ENCODE results near the gene CD84. TPM values are rescaled to one million over a fixed set of nuclear protein-coding genes. Genes with fewer than 3 reads are reported as not detected.

CD84 gene
- total RNA-seq, 4 donors from 2014 or later = 1.8 to 4.1 (median 3.1) TPM

GRCh38 chr1:160578525-160579191 is 638 bp downstream of the CD84 start:
- no peak overlapping the region for H3K27ac ChIP-seq
- intact Hi-C loops (cut with DNase I; ENCODE audit: low total_unique reads) = no loop called here
- no peaks in the 10 kb centered on the region for H3K9me3 ChIP-seq
- no peak for DNase-seq
- no peaks in the 10 kb centered on the region for H3K4me1 ChIP-seq
- H3K4me3 ChIP-seq = peak overlapping the region in 1 of 2 donors; percentile 6
- no peaks in the 10 kb centered on the region for H3K36me3 ChIP-seq
- TF ChIP-seq POLR2A (IDR thresholded peaks at IDR 0.05) (no peak), CTCF (IDR thresholded peaks at IDR 0.05) (no peak)
- H3K27me3 ChIP-seq = no peaks in the 10 kb centered on the region

GRCh38 chr1:160578175-160578524 is 1.1 kb downstream of the CD84 start:
- Histone ChIP-seq H3K9me3 (no peaks in the 10 kb centered on the region), H3K27ac (no peak overlapping the region), H3K27me3 (no peaks in the 10 kb centered on the region), H3K4me1 (no peaks in the 10 kb centered on the region), H3K36me3 (no peaks in the 10 kb centered on the region), H3K4me3 (no peak overlapping the region)
- no peak for DNase-seq
- no peak for TF ChIP-seq POLR2A (IDR thresholded peaks at IDR 0.05)
- no peak for TF ChIP-seq CTCF (IDR thresholded peaks at IDR 0.05)
- intact Hi-C loops (cut with DNase I; ENCODE audit: low total_unique reads) = no loop called here

GRCh38 chr1:160577671-160578070 is 1.6 kb downstream of the CD84 start:
- H3K4me1 ChIP-seq = no peaks in the 10 kb centered on the region
- H3K9me3 ChIP-seq = no peaks in the 10 kb centered on the region
- no peak for TF ChIP-seq POLR2A (IDR thresholded peaks at IDR 0.05)
- TF ChIP-seq CTCF (IDR thresholded peaks at IDR 0.05) = no peak
- no peaks in the 10 kb centered on the region for H3K27me3 ChIP-seq
- DNase-seq = no peak
- no peak overlapping the region for H3K27ac ChIP-seq
- no peak overlapping the region for H3K4me3 ChIP-seq
- intact Hi-C loops (cut with DNase I; ENCODE audit: low total_unique reads) = no loop called here
- H3K36me3 ChIP-seq = no peaks in the 10 kb centered on the region

- Histone ChIP-seq H3K36me3 (no peaks in the 10 kb centered on the region), H3K4me3 (no peak overlapping the region), H3K27me3 (no peaks in the 10 kb centered on the region), H3K27ac (no peak overlapping the region), H3K9me3 (no peaks in the 10 kb centered on the region), H3K4me1 (no peaks in the 10 kb centered on the region)
- intact Hi-C loops (cut with DNase I; ENCODE audit: low total_unique reads) = no loop called here
- no peak for DNase-seq
- TF ChIP-seq POLR2A (IDR thresholded peaks at IDR 0.05) (no peak), CTCF (IDR thresholded peaks at IDR 0.05) (no peak)
Observed at GRCh38 chr1:160576884-160577283, 2.4 kb downstream of the CD84 start.

GRCh38 chr1:160576390-160576789 is 2.9 kb downstream of the CD84 start:
- no peak overlapping the region for H3K4me3 ChIP-seq
- no peak for TF ChIP-seq POLR2A (IDR thresholded peaks at IDR 0.05)
- TF ChIP-seq CTCF (IDR thresholded peaks at IDR 0.05) = no peak
- intact Hi-C loops (cut with DNase I; ENCODE audit: low total_unique reads) = no loop called here
- H3K36me3 ChIP-seq = no peaks in the 10 kb centered on the region
- no peaks in the 10 kb centered on the region for H3K9me3 ChIP-seq
- DNase-seq = no peak
- no peaks in the 10 kb centered on the region for H3K27me3 ChIP-seq
- no peaks in the 10 kb centered on the region for H3K4me1 ChIP-seq
- H3K27ac ChIP-seq = no peak overlapping the region
